Tibial nerve (tissue), 4 donors: ENCODE measurements around the gene ZNF426. TPM values are rescaled to one million over a fixed set of nuclear protein-coding genes. Genes with fewer than 3 reads are reported as not detected.

ENCODE experiments used
- DNase-seq, 2 donors: peaks; one replicate each; pipeline ENCODE4 v3.0.0-alpha.2; 2019; ENCODE audit warnings: low spot score in 2 of 2
- H3K27ac ChIP-seq, 4 donors: fragments of 200-600 bp; sonication (generic) in 3 of 4; one replicate each; pipeline ENCODE4 v1.5.1; 2017 to 2019; ENCODE audit warnings: mild to moderate bottlenecking in 1 of 4
- H3K27me3 ChIP-seq, 2 donors: fragments of 200-600 bp; sonication (generic) in 1 of 2; one replicate each; pipeline versions ENCODE4 v1.5.1 to v1.6.0; 2017 to 2019
- H3K36me3 ChIP-seq, 3 donors: fragments of 200-600 bp; sonication (generic); one replicate each; pipeline ENCODE4 v1.5.1; 2018 to 2019
- H3K4me1 ChIP-seq, 4 donors: fragments of 200-600 bp; sonication (generic) in 3 of 4; one replicate each; pipeline ENCODE4 v1.5.1; 2017 to 2019
- H3K4me3 ChIP-seq, 4 donors: fragments of 200-600 bp; sonication (generic) in 3 of 4; one replicate each; pipeline ENCODE4 v1.5.1; 2017 to 2019; ENCODE audit warnings: mild to moderate bottlenecking in 1 of 4, moderate library complexity in 1 of 4
- H3K9me3 ChIP-seq, 4 donors: fragments of 200-600 bp; sonication (generic) in 3 of 4; one replicate each; pipeline ENCODE4 v1.5.1; 2017 to 2019
- EP300 ChIP-seq, 2 donors: sonication (generic); formaldehyde crosslinking; IDR thresholded peaks; one replicate each; pipeline ENCODE4 v1.6.1; 2017; ENCODE audit warnings: antibody characterized with exemption in 2 of 2, mild to moderate bottlenecking in 1 of 2
- POLR2A ChIP-seq, 2 donors: fragments of 450-650 bp; IDR thresholded peaks; one replicate each; pipeline ENCODE4 v1.6.1; 2017; ENCODE audit warnings: antibody characterized with exemption in 2 of 2, mild to moderate bottlenecking in 2 of 2, moderate library complexity in 2 of 2
- WGBS, 2 donors: methylation state at CpG; one replicate each; pipeline ENCODE4 v1.1.5; 2018; 5-methylcytosine and 5-hydroxymethylcytosine counted together
- total RNA-seq, 4 donors: library from RNA; depleted of rRNA; stranded (reverse); fragments of >200 nt; gene quantifications; one replicate each; pipeline ENCODE4 v1.1.0, GENCODE V29; 2016
- TF ChIP-seq, protein P1 (sequence below), 5 experiments: fragments of 200-600 bp in 3 of 5; fragments of 450-650 bp in 2 of 5; sonication (generic) in 3 of 5; IDR thresholded peaks; one replicate each; pipeline ENCODE4 v1.5.1; 2016 to 2019; ENCODE audit warnings: antibody characterized with exemption in 5 of 5, mild to moderate bottlenecking in 3 of 5, moderate library complexity in 2 of 5

Gene ZNF426
- total RNA-seq, 4 donors from 2014 or later = 10.5 to 13.7 (median 12.8) TPM

DNA sequence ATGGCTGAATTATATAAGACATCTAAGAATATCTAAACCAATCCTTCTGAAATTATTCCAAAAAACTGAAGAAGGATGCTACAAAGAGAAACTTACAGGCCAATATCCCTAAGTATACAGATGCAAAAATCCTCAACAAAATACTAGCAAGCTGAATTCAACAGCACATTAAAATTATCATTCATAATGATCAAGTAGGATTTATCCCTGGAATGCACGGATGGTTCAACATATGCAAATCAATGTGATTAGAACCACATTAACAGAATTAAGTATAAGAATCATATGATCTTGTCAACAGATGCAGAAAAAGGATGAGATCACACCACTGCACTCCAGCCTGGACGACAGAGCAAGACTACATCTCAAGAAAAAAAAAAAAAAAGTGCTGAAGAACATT lies 53.3 kb downstream of the ZNF426 start:
- H3K27me3 ChIP-seq = no peaks in the 10 kb centered on the region
- WGBS, 2 donors = 87 to 91% methylated on average over 2 of the region's 2 CpGs
- no peak overlapping the region for H3K4me3 ChIP-seq
- no peak for DNase-seq
- H3K9me3 ChIP-seq = peaks cover 0 to 88% (median 6%) of the 10 kb centered on the region in 4 donors
- H3K4me1 ChIP-seq = no peaks in the 10 kb centered on the region
- no peak overlapping the region for H3K27ac ChIP-seq
- H3K36me3 ChIP-seq = no peaks in the 10 kb centered on the region
- no peak for TF ChIP-seq POLR2A (IDR thresholded peaks at IDR 0.05)
- TF ChIP-seq EP300 (IDR thresholded peaks at IDR 0.05) = no peak
- TF ChIP-seq, protein P1, sequence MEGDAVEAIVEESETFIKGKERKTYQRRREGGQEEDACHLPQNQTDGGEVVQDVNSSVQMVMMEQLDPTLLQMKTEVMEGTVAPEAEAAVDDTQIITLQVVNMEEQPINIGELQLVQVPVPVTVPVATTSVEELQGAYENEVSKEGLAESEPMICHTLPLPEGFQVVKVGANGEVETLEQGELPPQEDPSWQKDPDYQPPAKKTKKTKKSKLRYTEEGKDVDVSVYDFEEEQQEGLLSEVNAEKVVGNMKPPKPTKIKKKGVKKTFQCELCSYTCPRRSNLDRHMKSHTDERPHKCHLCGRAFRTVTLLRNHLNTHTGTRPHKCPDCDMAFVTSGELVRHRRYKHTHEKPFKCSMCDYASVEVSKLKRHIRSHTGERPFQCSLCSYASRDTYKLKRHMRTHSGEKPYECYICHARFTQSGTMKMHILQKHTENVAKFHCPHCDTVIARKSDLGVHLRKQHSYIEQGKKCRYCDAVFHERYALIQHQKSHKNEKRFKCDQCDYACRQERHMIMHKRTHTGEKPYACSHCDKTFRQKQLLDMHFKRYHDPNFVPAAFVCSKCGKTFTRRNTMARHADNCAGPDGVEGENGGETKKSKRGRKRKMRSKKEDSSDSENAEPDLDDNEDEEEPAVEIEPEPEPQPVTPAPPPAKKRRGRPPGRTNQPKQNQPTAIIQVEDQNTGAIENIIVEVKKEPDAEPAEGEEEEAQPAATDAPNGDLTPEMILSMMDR (IDR thresholded peaks at IDR 0.05) = no peak

DNA sequence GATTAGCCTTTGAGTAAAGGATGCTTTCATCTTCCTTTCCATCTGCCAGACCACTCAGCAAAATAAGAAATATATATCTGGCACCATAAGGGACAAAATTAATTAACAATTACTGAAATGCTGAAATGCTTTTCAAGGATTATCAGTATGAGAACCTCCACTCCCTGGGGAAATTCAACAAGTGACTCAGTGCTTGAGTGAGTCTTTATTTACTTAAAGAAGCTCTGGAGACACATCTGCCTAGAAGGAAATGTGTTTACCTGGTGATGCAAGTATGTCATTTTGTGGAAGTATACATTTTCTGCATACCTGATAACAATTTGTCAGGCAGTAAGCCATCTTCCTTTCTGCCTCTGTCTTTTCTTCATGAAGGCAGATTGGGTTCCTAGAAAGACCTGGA lies 63.5 kb downstream of the ZNF426 start:
- Histone ChIP-seq H3K4me1 (no peaks in the 10 kb centered on the region), H3K36me3 (no peaks in the 10 kb centered on the region), H3K4me3 (no peak overlapping the region), H3K27ac (no peak overlapping the region), H3K9me3 (peaks cover 0 to 62% (median 7%) of the 10 kb centered on the region in 4 donors), H3K27me3 (no peaks in the 10 kb centered on the region)
- DNase-seq = no peak
- TF ChIP-seq POLR2A (IDR thresholded peaks at IDR 0.05) (no peak), EP300 (IDR thresholded peaks at IDR 0.05) (no peak)
- TF ChIP-seq, protein P1 (IDR thresholded peaks at IDR 0.05) = no peak

Other genes with a start within 250 kb of the ZNF426 start
- gene ZNF699, start 228.8 kb downstream of the ZNF426 start, total RNA-seq = 10 to 100 TPM; 15.0 to 26.7 (median 22.6) TPM
- gene ZNF559, start 214.5 kb downstream of the ZNF426 start, total RNA-seq = 10 to 100 TPM; 12.9 to 45.2 (median 20.2) TPM
- 10 to 100 TPM in 1 of 4 donors, 1 to 10 TPM in 3; 1.4 to 12.9 (median 6.3) TPM for gene ZNF177, start 175.6 kb downstream of the ZNF426 start, total RNA-seq
- 10 to 100 TPM; 22.6 to 38.6 (median 30.7) TPM for gene ZNF266, start 103.1 kb downstream of the ZNF426 start, total RNA-seq
- gene ZNF560, start 40.0 kb downstream of the ZNF426 start, total RNA-seq = not detected
- gene ZNF121, start 45.9 kb upstream of the ZNF426 start, total RNA-seq = 10 to 100 TPM; 27.4 to 39.8 (median 32.2) TPM
- gene ZNF561, start 82.6 kb upstream of the ZNF426 start, total RNA-seq = 10 to 100 TPM; 19.4 to 30.3 (median 21.9) TPM
- 10 to 100 TPM; 17.9 to 31.6 (median 24.5) TPM for gene ZNF562, start 136.5 kb upstream of the ZNF426 start, total RNA-seq
- gene ZNF846, start 230.1 kb upstream of the ZNF426 start, total RNA-seq = 10 to 100 TPM; 20.8 to 36.9 (median 26.8) TPM